ENCODE data around the gene MAGI2. TPM values are rescaled to one million over a fixed set of nuclear protein-coding genes. Genes with fewer than 3 reads are reported as not detected.

MAGI2 gene
- total RNA-seq, 6 experiments from 2014 or later = 7.1 to 9.8 (median 8.5) TPM

DNA sequence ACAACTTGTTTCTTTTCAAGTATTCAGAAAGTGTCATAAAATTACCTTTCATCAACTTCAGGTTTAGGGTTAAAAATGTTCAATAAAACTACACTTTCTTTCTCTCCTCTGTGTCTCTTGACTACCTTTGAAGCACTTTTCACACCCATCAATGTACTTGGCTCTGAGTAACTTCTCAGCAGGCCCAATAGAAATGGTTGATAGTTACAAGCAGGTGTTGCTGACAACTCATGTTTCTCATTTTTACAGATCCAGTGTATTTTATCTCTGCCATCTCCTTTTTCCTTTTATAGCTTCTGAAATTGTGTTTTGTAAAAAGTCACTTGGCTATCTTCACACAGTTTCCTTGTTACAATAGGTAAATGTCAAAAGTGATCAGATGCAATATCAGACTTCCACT is 1306.9 kb downstream of the MAGI2 start:
- Mint-ChIP-seq H3K4me1 (ENCODE audit: low read depth) (peaks cover 59% of the 10 kb centered on the region), H3K36me3 (ENCODE audit: low read depth) (no peaks in the 10 kb centered on the region; the same call in 1 of the 2 replicates), H3K9me3 (no peaks in the 10 kb centered on the region), H3K27ac (no peak overlapping the region), H3K4me3 (no peak overlapping the region), H3K27me3 (ENCODE audit: insufficient read depth) (no peaks in the 10 kb centered on the region)
- no peak for DNase-seq
- TF ChIP-seq, protein P1, sequence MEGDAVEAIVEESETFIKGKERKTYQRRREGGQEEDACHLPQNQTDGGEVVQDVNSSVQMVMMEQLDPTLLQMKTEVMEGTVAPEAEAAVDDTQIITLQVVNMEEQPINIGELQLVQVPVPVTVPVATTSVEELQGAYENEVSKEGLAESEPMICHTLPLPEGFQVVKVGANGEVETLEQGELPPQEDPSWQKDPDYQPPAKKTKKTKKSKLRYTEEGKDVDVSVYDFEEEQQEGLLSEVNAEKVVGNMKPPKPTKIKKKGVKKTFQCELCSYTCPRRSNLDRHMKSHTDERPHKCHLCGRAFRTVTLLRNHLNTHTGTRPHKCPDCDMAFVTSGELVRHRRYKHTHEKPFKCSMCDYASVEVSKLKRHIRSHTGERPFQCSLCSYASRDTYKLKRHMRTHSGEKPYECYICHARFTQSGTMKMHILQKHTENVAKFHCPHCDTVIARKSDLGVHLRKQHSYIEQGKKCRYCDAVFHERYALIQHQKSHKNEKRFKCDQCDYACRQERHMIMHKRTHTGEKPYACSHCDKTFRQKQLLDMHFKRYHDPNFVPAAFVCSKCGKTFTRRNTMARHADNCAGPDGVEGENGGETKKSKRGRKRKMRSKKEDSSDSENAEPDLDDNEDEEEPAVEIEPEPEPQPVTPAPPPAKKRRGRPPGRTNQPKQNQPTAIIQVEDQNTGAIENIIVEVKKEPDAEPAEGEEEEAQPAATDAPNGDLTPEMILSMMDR (IDR thresholded peaks at IDR 0.05) = no peak

DNA sequence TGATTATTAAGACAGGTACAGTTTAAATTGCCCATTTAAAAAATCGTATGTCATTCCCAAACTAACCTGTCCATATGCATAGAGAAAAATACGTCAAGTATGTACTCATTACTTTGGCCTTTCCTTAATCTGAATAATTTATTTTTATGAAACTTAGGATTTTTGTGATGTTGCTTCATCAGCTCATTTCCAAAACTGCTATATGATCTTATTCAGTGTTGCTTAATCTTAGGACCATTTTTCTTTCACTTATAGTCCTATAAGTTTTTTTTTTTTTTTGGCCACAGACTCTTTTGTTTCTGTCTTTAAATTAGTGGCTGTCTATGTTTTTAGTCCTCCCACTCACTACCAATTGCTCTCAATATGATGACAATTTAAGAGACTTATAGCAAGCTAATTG is 1309.8 kb downstream of the MAGI2 start:
- no peak for DNase-seq
- H3K36me3 Mint-ChIP-seq (ENCODE audit: low read depth) = no peaks in the 10 kb centered on the region; the same call in 1 of the 2 replicates
- no peaks in the 10 kb centered on the region for H3K27me3 Mint-ChIP-seq (ENCODE audit: insufficient read depth)
- peaks cover 59% of the 10 kb centered on the region for H3K4me1 Mint-ChIP-seq (ENCODE audit: low read depth)
- TF ChIP-seq, protein P1 (IDR thresholded peaks at IDR 0.05) = no peak
- H3K27ac Mint-ChIP-seq = no peak overlapping the region
- no peaks in the 10 kb centered on the region for H3K9me3 Mint-ChIP-seq
- H3K4me3 Mint-ChIP-seq = no peak overlapping the region

DNA sequence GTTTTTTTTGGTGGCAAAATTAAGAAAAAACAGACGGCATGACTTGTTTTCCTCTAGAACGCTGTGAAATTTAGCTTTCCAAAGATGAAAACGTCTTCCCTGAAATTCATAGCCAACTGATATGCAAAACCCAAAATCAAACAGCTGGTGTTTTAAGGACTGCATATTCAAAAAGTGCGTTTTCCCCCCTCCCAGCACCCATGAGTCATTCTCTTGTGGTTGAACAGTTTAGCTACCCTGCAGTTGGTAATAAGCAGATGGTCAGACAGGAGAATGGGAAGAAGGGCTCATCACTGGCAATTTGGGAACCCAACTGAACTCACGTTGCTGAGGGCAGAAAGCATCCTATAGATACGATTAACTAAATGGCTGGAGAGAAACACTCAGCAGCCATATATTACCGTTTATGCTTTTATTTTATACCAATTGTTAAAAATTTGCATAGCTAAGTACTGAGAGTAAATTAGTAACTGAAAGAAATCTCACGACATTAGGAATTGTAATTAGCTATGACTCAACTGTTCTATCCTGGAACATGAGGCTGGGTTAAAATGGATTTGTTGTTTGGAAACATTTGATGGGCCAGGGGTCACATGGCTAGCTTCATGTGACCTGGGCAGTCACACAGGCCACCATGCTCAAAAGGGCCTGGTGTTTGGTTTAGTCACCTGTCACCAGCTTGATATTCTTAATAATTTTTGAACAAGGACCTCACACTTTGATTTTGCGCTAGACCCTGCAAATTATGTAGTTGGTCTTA is 1311.8 kb downstream of the MAGI2 start:
- H3K4me3 Mint-ChIP-seq = peak overlapping the region; percentile 66
- H3K27me3 Mint-ChIP-seq (ENCODE audit: insufficient read depth) = no peaks in the 10 kb centered on the region
- H3K9me3 Mint-ChIP-seq = no peaks in the 10 kb centered on the region
- peaks cover 53% of the 10 kb centered on the region for H3K4me1 Mint-ChIP-seq (ENCODE audit: low read depth)
- TF ChIP-seq, protein P1 (IDR thresholded peaks at IDR 0.05) = no peak
- peak; percentile 66 for DNase-seq
- peak overlapping the region; percentile 68 for H3K27ac Mint-ChIP-seq
- no peaks in the 10 kb centered on the region; the same call in 1 of the 2 replicates for H3K36me3 Mint-ChIP-seq (ENCODE audit: low read depth)

DNA sequence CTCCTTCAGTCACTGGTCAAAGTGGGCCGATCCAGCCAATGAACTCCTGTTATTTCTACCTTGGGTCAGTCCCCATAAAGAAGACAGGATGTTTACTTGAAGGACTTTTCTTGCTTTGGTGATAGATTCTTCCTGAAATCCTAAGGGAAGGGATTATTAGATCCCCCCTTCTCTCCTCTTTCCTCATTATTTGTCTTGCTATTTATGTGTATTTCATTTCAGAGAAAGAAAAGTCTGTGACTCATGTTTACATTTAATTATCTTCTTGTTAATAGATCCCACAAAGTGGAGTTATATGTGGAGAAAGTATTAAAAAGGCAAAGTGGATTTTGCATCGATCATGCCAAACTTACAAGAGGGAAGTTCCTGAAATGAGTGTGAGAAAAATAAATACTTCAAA is 1313.4 kb downstream of the MAGI2 start:
- H3K4me1 Mint-ChIP-seq (ENCODE audit: low read depth) = peaks cover 57% of the 10 kb centered on the region
- H3K27ac Mint-ChIP-seq = peak overlapping the region; percentile 64
- H3K9me3 Mint-ChIP-seq = no peaks in the 10 kb centered on the region
- DNase-seq = no peak
- TF ChIP-seq, protein P1 (IDR thresholded peaks at IDR 0.05) = no peak
- no peaks in the 10 kb centered on the region for H3K27me3 Mint-ChIP-seq (ENCODE audit: insufficient read depth)
- H3K4me3 Mint-ChIP-seq = peak overlapping the region; percentile 65
- H3K36me3 Mint-ChIP-seq (ENCODE audit: low read depth) = no peaks in the 10 kb centered on the region

DNA sequence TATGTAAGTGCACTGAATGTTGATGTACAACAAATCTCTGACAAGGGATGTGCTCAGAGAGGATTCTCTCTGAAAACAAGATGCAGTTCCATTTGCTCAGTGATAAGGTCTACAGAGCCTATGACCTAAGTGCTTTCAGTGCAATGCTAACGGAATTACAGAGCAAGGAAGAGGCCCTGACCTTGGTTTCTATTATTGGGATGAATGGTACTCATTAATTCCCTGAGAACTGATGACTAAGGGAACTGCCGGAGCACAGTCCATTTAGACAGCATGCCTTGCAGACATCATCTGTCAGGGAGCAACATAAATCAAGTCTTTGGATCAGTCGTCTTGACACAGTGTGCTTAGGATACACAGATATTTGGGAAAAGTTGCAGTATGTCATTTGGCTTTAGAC is 1314.1 kb downstream of the MAGI2 start:
- Mint-ChIP-seq H3K36me3 (ENCODE audit: low read depth) (no peaks in the 10 kb centered on the region), H3K4me1 (ENCODE audit: low read depth) (peaks cover 65% of the 10 kb centered on the region), H3K9me3 (no peaks in the 10 kb centered on the region), H3K4me3 (peak overlapping the region; percentile 37), H3K27ac (peak overlapping the region; percentile 64), H3K27me3 (ENCODE audit: insufficient read depth) (no peaks in the 10 kb centered on the region)
- TF ChIP-seq, protein P1 (IDR thresholded peaks at IDR 0.05) = no peak
- DNase-seq = peak; percentile 93

Measured in HFFc6 (cell line).